GM12892 (cell line): ENCODE results near the gene MTG2.

Source experiments
- POLR2A ChIP-seq: IDR thresholded peaks from 2 replicates; pipeline ENCODE4 v1.6.1; 2011; ENCODE audit warnings: low read depth, low read length, control low read depth
- POLR2AphosphoS5 ChIP-seq: IDR thresholded peaks from 2 replicates; pipeline ENCODE4 v1.6.1; 2011; ENCODE audit warnings: low read depth, low read length, control low read depth

DNA sequence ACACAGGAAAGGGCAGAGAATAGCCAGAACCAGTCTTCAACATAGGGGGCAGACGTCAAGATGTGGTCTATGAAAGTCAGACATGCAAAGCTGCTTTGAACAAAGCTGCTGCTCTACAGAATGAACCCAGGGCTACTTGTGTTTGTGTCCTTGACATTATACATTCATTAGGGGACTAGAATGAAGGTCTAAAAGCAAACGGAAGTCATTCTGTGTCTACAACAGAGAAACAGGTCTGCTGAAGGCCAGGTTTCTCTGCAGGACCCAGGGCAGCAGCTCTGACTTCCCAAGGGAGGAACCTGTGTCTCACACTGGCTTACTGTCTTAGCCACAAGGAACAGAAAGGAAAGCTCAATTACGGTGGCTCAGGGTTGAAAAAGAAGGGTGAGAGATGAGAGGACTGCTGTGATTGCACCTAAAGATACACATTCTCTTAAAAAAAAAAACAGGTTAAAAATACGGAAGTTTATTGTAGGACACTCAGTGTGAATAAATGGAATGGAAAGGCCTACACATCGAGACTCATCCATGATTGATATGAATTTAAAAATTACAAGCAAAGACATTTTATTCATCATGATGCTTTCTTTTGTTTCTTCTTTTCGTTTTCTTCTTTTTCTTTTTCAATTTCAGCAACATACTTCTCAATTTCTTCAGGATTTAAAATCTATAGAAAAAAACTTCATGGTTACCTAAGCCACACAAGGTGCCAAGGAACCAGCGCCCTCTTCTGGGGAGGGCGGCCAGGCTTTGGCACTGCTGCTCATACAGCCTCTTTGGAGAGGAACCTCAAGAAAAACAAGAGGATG lies 46.3 kb upstream of the MTG2 start:
- TF ChIP-seq POLR2AphosphoS5 (no peak; the same call in none of the 2 replicates), POLR2A (no peak)
